ENCODE results near the gene P2RY8. TPM values are rescaled to one million over a fixed set of nuclear protein-coding genes. Genes with fewer than 3 reads are reported as not detected.

Gene P2RY8
- total RNA-seq, 1 experiment from 2014 or later = not detected

DNA sequence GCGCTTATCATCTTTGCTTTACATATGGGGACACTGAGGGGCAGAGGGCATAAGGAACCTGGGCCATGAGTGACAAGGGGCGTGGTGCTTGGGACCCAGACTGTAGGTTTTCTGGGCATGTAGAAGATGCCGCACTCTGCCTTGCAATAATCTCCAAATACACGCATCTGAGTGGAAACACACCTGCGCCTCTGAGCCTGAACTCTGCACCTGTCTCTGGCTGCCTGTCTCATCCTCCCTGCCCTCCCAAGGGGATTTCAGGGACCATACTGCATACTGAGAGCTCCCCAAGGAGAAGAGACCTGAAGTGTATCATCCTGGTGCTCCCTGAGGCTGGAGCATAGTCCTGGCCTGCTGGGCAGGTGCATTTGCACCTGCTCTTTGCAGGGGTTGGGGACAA is 49.6 kb downstream of the P2RY8 start:
- TF ChIP-seq, protein P1, sequence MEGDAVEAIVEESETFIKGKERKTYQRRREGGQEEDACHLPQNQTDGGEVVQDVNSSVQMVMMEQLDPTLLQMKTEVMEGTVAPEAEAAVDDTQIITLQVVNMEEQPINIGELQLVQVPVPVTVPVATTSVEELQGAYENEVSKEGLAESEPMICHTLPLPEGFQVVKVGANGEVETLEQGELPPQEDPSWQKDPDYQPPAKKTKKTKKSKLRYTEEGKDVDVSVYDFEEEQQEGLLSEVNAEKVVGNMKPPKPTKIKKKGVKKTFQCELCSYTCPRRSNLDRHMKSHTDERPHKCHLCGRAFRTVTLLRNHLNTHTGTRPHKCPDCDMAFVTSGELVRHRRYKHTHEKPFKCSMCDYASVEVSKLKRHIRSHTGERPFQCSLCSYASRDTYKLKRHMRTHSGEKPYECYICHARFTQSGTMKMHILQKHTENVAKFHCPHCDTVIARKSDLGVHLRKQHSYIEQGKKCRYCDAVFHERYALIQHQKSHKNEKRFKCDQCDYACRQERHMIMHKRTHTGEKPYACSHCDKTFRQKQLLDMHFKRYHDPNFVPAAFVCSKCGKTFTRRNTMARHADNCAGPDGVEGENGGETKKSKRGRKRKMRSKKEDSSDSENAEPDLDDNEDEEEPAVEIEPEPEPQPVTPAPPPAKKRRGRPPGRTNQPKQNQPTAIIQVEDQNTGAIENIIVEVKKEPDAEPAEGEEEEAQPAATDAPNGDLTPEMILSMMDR (IDR thresholded peaks at IDR 0.05; ENCODE audit: unreplicated experiment) = no peak
- H3K27ac Mint-ChIP-seq (ENCODE audit: unreplicated experiment) = no peak overlapping the region
- CTCF ChIA-PET = no interaction called here
- H3K4me1 Mint-ChIP-seq (ENCODE audit: low read depth, unreplicated experiment) = no peaks in the 10 kb centered on the region
- no peaks in the 10 kb centered on the region for H3K27me3 Mint-ChIP-seq (ENCODE audit: unreplicated experiment)
- intact Hi-C loops (cut with micrococcal nuclease; ENCODE audit: unreplicated experiment) = no loop called here
- peaks cover 3% of the 10 kb centered on the region for H3K36me3 Mint-ChIP-seq (ENCODE audit: insufficient read depth, unreplicated experiment)
- no peaks in the 10 kb centered on the region for H3K9me3 Mint-ChIP-seq (ENCODE audit: low read depth, unreplicated experiment)
- no peak for DNase-seq
- BruUV-seq (replicated peaks) = no TSS peak
- H3K4me3 Mint-ChIP-seq (ENCODE audit: low read depth, unreplicated experiment) = no peak overlapping the region

DNA sequence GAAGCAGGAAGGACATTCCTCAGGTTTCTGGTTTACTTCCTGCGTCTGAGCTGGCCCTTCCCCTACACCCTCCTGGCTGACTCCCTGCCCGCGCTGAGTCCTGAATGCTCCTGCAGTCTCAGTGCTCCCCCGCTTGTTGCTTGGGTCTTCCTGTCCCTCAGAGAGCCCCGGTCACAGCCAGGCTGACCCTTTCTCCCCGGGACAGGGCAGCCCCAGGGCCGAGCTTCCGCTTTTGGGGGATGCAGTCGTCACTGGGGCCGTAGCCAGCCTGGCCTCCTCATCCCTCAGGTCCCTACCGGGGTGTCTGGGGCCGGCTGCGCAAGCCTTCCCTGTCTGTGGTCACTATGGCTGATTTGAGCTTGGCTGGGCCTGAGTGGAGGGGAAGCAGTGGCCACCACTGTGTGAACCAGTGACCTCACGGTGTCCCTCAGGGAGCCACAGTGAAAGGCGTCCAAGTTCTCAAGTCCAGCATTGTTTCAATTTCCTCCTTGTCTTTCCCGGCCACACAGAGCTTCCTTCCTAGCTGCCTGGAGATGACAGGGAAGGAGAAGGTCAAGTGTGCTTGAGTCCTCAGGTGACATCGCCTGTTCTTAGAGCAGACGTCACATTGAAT is 50.1 kb downstream of the P2RY8 start:
- Mint-ChIP-seq H3K36me3 (ENCODE audit: insufficient read depth, unreplicated experiment) (peaks cover 6% of the 10 kb centered on the region), H3K4me1 (ENCODE audit: low read depth, unreplicated experiment) (no peaks in the 10 kb centered on the region), H3K27ac (ENCODE audit: unreplicated experiment) (no peak overlapping the region), H3K4me3 (ENCODE audit: low read depth, unreplicated experiment) (no peak overlapping the region), H3K9me3 (ENCODE audit: low read depth, unreplicated experiment) (no peaks in the 10 kb centered on the region), H3K27me3 (ENCODE audit: unreplicated experiment) (no peaks in the 10 kb centered on the region)
- BruUV-seq (replicated peaks) = no TSS peak
- intact Hi-C loops (cut with micrococcal nuclease; ENCODE audit: unreplicated experiment) = no loop called here
- CTCF ChIA-PET = no interaction called here
- no peak for DNase-seq
- TF ChIP-seq, protein P1 (IDR thresholded peaks at IDR 0.05; ENCODE audit: unreplicated experiment) = no peak

DNA sequence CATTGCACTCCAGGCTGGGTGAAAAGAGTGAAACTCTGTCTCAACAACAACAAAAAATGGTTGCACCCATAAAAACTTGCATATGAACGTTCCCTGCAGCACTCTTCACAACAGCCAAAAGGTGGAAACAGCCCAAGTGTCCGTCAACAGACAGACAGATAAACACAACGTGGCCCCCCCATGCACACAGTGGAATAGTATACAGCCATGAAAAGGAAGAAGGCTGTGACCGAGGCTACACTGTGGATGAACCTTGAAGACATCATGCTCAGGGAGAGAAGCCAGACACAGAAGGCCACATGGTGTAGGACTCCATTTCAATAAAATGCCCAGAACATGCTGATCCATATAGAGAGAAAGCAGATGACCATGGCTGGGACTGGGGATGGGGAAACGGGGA is 50.8 kb downstream of the P2RY8 start:
- Mint-ChIP-seq H3K27me3 (ENCODE audit: unreplicated experiment) (no peaks in the 10 kb centered on the region), H3K4me3 (ENCODE audit: low read depth, unreplicated experiment) (no peak overlapping the region), H3K4me1 (ENCODE audit: low read depth, unreplicated experiment) (no peaks in the 10 kb centered on the region), H3K36me3 (ENCODE audit: insufficient read depth, unreplicated experiment) (peaks cover 8% of the 10 kb centered on the region), H3K27ac (ENCODE audit: unreplicated experiment) (no peak overlapping the region), H3K9me3 (ENCODE audit: low read depth, unreplicated experiment) (no peaks in the 10 kb centered on the region)
- BruUV-seq (replicated peaks) = no TSS peak
- intact Hi-C loops (cut with micrococcal nuclease; ENCODE audit: unreplicated experiment) = no loop called here
- TF ChIP-seq, protein P1 (IDR thresholded peaks at IDR 0.05; ENCODE audit: unreplicated experiment) = no peak
- CTCF ChIA-PET = no interaction called here
- no peak for DNase-seq

DNA sequence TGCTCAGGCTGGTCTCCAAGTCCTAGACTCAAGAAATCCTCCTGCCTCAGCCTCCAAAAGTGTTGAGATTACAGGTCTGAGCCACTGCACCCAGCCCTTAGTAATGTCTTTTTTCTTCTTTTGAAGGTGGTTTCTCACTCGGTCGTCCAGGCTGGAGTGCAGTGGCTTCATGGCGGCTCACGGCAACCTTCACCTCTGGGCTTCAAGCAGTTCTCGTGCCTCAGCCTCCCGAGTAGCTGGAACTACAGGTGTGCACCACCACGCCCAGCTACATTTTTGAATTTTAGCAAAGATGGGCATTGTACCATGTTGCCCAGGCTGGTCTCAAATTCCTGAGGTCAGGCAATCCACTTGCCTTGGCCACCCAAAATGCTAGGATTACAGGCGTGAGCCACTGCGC is 52.0 kb downstream of the P2RY8 start:
- Mint-ChIP-seq H3K27me3 (ENCODE audit: unreplicated experiment) (no peaks in the 10 kb centered on the region), H3K36me3 (ENCODE audit: insufficient read depth, unreplicated experiment) (peaks cover 8% of the 10 kb centered on the region), H3K4me3 (ENCODE audit: low read depth, unreplicated experiment) (no peak overlapping the region), H3K4me1 (ENCODE audit: low read depth, unreplicated experiment) (no peaks in the 10 kb centered on the region), H3K9me3 (ENCODE audit: low read depth, unreplicated experiment) (no peaks in the 10 kb centered on the region), H3K27ac (ENCODE audit: unreplicated experiment) (no peak overlapping the region)
- no peak for DNase-seq
- intact Hi-C loops (cut with micrococcal nuclease; ENCODE audit: unreplicated experiment) = no loop called here
- BruUV-seq (replicated peaks) = no TSS peak
- CTCF ChIA-PET = no interaction called here
- TF ChIP-seq, protein P1 (IDR thresholded peaks at IDR 0.05; ENCODE audit: unreplicated experiment) = no peak
